ENCODE data around the gene ZBTB16. TPM values are rescaled to one million over a fixed set of nuclear protein-coding genes. Genes with fewer than 3 reads are reported as not detected.

ZBTB16 gene
- total and polyA plus RNA-seq, 2 donors (not counting 3 experiments of a cell fraction or from before 2014, with no cell fraction given), result 9.8 to 20.3 TPM

GRCh38 chr11:114083391-114084252, 24.1 kb downstream of the ZBTB16 start:
- DNase-seq (ENCODE audit: low read depth, low spot score) (no peak), FAIRE-seq (no peak)
- ChIA-PET CTCF (interaction anchor here (1.3 kb wide), 2 partner anchors 25 to 177 kb away, joined by 3 to 6 read pairs; partner anchors contain the start of gene ZBTB16), POLR2A (no interaction called here)
- Histone ChIP-seq H3K4me1 (ENCODE audit: control insufficient read depth, extremely low read depth, insufficient read depth, low read length) (peaks cover 33% of the 10 kb centered on the region), H3K9me3 (replicated peaks; ENCODE audit: control insufficient read depth, insufficient read depth, low read length) (no peaks in the 10 kb centered on the region), H3K36me3 (ENCODE audit: control insufficient read depth in 2 of 2, extremely low read depth in 1 of 2, insufficient read depth in 2 of 2, low read length in 2 of 2) (no peaks in the 10 kb centered on the region), H2AFZ (ENCODE audit: low read depth, low read length) (no peak overlapping the region), H3K79me2 (ENCODE audit: control insufficient read depth, insufficient read depth, low read length) (peaks cover 5% of the 10 kb centered on the region), H3K4me2 (ENCODE audit: insufficient read depth, low read length) (no peak overlapping the region), H3K27me3 (ENCODE audit: control insufficient read depth in 2 of 2, insufficient read depth in 2 of 2, low read length in 2 of 2) (no peaks in the 10 kb centered on the region), H3K9ac (replicated peaks; ENCODE audit: extremely low read depth, insufficient read depth, low read length) (no peak overlapping the region), H3K9me1 (replicated peaks; ENCODE audit: control insufficient read depth, extremely low read depth, insufficient read depth, low read length) (no peaks in the 10 kb centered on the region), H3K4me3 (replicated peaks in 1 of 3; ENCODE audit: insufficient read depth in 1 of 3, low read depth in 1 of 3, low read length in 3 of 3) (no peak overlapping the region), H3K27ac (ENCODE audit: insufficient read depth, low read depth, low read length) (no peak overlapping the region), H4K20me1 (replicated peaks; ENCODE audit: control insufficient read depth, extremely low read depth, insufficient read depth, low read length) (no peaks in the 10 kb centered on the region)
- dilution Hi-C loops (cut with MboI; ENCODE audit: extremely low pct_ligation_motif_present, low sequenced_read_pairs), result no loop called here
- TF ChIP-seq CTCF (IDR thresholded peaks at IDR 0.05; ENCODE audit: extremely low read depth in 1 of 2, insufficient read depth in 1 of 2, low read depth in 1 of 2, low read length in 2 of 2), result no peak
- no peak for TF ChIP-seq MYC (IDR thresholded peaks at IDR 0.05; ENCODE audit: low read depth, low read length)
- no peak for TF ChIP-seq EZH2 (IDR thresholded peaks at IDR 0.05; ENCODE audit: borderline replicate concordance, low read depth, low read length, severe bottlenecking)
- no peak for TF ChIP-seq MAX (IDR thresholded peaks at IDR 0.05; ENCODE audit: insufficient read depth, insufficient read length)
- TF ChIP-seq POLR2AphosphoS5 (IDR thresholded peaks at IDR 0.05; ENCODE audit: insufficient read depth, low read depth, low read length), result no peak
- TF ChIP-seq POLR2A (IDR thresholded peaks at IDR 0.05; ENCODE audit: low read depth, low read length), result no peak
- TF ChIP-seq GATA2 (IDR thresholded peaks at IDR 0.05; ENCODE audit: insufficient read depth, insufficient read length, low read depth, low read length), result no peak
- intact Hi-C loops (cut with micrococcal nuclease), result no loop called here
- BruUV-seq (replicated peaks), result no TSS peak

All from endothelial cell of umbilical vein (primary cell).